Spleen (tissue), 13 donors: ENCODE data around the gene AQP12B. TPM values are rescaled to one million over a fixed set of nuclear protein-coding genes. Genes with fewer than 3 reads are reported as not detected.
"Not testable (repeated sequence)": the region's sequence is repeated elsewhere in the genome, so short reads cannot be mapped to it uniquely, and the experiment has no call there.

Experiments
- DNase-seq: peaks from one replicate; pipeline ENCODE4 v3.0.0-alpha.2; 2020
- H3K27ac ChIP-seq, 8 donors: fragments of 200-600 bp; sonication (generic) in 7 of 8; 1 replicate in 4 of 8; 2 replicates in 4 of 8; pipeline versions ENCODE4 v1.5.0 to v1.8.0; 2016 to 2021; ENCODE audit warnings: inconsistent platforms in 4 of 8, mild to moderate bottlenecking in 4 of 8, moderate library complexity in 1 of 8
- H3K27me3 ChIP-seq, 7 donors: fragments of 200-600 bp; sonication (generic) in 6 of 7; replicated peaks in 1 of 7; 1 replicate in 4 of 7; 2 replicates in 3 of 7; pipeline versions ENCODE4 v1.5.0 to v1.8.0; 2016 to 2021; ENCODE audit warnings: inconsistent platforms in 3 of 7, mild to moderate bottlenecking in 1 of 7
- H3K36me3 ChIP-seq, 6 donors: fragments of 200-600 bp; sonication (generic) in 5 of 6; 1 replicate in 4 of 6; 2 replicates in 2 of 6; pipeline versions ENCODE4 v1.5.0 to v1.8.0; 2016 to 2021; ENCODE audit warnings: inconsistent platforms in 2 of 6
- H3K4me1 ChIP-seq, 6 donors: fragments of 200-600 bp; sonication (generic) in 5 of 6; 1 replicate in 3 of 6; 2 replicates in 3 of 6; pipeline versions ENCODE4 v1.5.0 to v1.8.0; 2016 to 2021; ENCODE audit warnings: inconsistent platforms in 3 of 6
- H3K4me3 ChIP-seq, 8 donors: fragments of 200-600 bp; sonication (generic) in 7 of 8; 1 replicate in 4 of 8; 2 replicates in 4 of 8; pipeline versions ENCODE4 v1.5.0 to v1.8.0; 2016 to 2021; ENCODE audit warnings: inconsistent platforms in 4 of 8, mild to moderate bottlenecking in 4 of 8, moderate library complexity in 2 of 8
- H3K9me3 ChIP-seq, 8 donors: fragments of 200-600 bp; sonication (generic) in 7 of 8; 1 replicate in 4 of 8; 2 replicates in 4 of 8; pipeline versions ENCODE4 v1.5.0 to v1.8.0; 2016 to 2021; ENCODE audit warnings: inconsistent platforms in 4 of 8
- CTCF ChIP-seq, 11 experiments: fragments of 200-600 bp in 7 of 11; fragments of 450-650 bp in 4 of 11; sonication (generic) in 4 of 11; IDR thresholded peaks in 8 of 11; conservative IDR thresholded peaks in 3 of 11; 1 replicate in 7 of 11; 2 replicates in 4 of 11; pipeline versions ENCODE4 v1.4.0 to v1.8.0; 2016 to 2021; ENCODE audit warnings: antibody characterized with exemption in 11 of 11, inconsistent platforms in 4 of 11, mild to moderate bottlenecking in 1 of 11
- POLR2A ChIP-seq, 3 donors: fragments of 450-650 bp; IDR thresholded peaks; one replicate each; pipeline ENCODE4 v1.5.1; 2017; ENCODE audit warnings: antibody characterized with exemption in 3 of 3, mild to moderate bottlenecking in 1 of 3
- POLR2AphosphoS5 ChIP-seq, 3 donors: sonication (generic); formaldehyde crosslinking; IDR thresholded peaks; one replicate each; pipeline ENCODE4 v1.5.1; 2017; ENCODE audit warnings: antibody characterized with exemption in 3 of 3
- WGBS, 5 donors: extraction: QIAGEN DNeasy Blood & Tissue Kit in 3 of 5; methylation state at CpG; one replicate each; pipeline versions ENCODE4 v1.1.5 to v1.1.7; 2013 to 2018; 5-methylcytosine and 5-hydroxymethylcytosine counted together
- intact Hi-C: fragments of 100-400 bp; cut with DNase I; formaldehyde crosslinking; loops from one replicate; pipeline ENCODE4 v1.15.0; 2023; ENCODE audit warnings: low total_unique reads
- long read RNA-seq, 2 donors: transcript quantifications; one replicate each; lab custom pipeline, GENCODE V29; 2026
- polyA plus RNA-seq, 3 donors: library from polyadenylated mRNA; stranded (reverse); fragments of 200-250 nt; gene quantifications; one replicate each; pipeline ENCODE4 v1.2.1, GENCODE V29; 2013
- total RNA-seq, 7 donors: library from RNA; depleted of rRNA in 3 of 7; stranded (reverse); fragments of >200 nt in 3 of 7; fragmentation: NEBNext Ultra II Directional in 4 of 7; extraction: Animal tissue kit (Norgen Biotek cat#: 25700) in 4 of 7; gene quantifications; one replicate each; pipeline versions ENCODE4 v1.1.0 to v1.2.1, GENCODE V29; 2016 to 2021
- donor health status: healthy with polysubstance abuse.
- donor health status: DM: no; HTN: no; CAD: no; lungs with moderate emphysema.
- donor health status: DM: no; HTN: no; CAD: no.
- donor health status: Bipolar disorder and iron deficiency.
- donor health status: healthy.
- donor health status: DM: no; HTN: no; CAD: no.
- donor health status: DM: yes; HTN: yes; CAD: no.

Gene AQP12B
- total RNA-seq (under 1 TPM in 1 of 7 donors, not detected in 6; 0.95 TPM), polyA plus RNA-seq (1 to 10 TPM in 1 of 3 donors, under 1 TPM in 1, not detected in 1; 0.03 to 1.8 TPM)
- long read RNA-seq, donor 1: 0 reads
- long read RNA-seq, donor 2, transcript AQP12B-201 (3 exons, 1,094 nt): major isoform, 5 of 5 reads
- long read RNA-seq, donor 2, partial matches to known transcripts: 0 of 5 reads
- long read RNA-seq, donor 2, other reads (novel, unspliced or antisense): 0 of 5 reads

- H3K4me3 ChIP-seq, H3K36me3 ChIP-seq, H3K4me1 ChIP-seq, intact Hi-C loops, H3K9me3 ChIP-seq, H3K27me3 ChIP-seq, H3K27ac ChIP-seq: not testable (repeated sequence)
- DNase-seq: peak; percentile 80
- WGBS, 5 donors: 81 to 92% (median 84%) methylated on average over 4 to 36 of the region's 37 CpGs
These were observed at the start of gene AQP12B for GRCh38 chr2:240682431-240683224. AQP12B (minus strand) TSS chr2:240682885; CDS start chr2:240682837, 48 bp downstream.

- intact Hi-C loops: no loop called here
- TF ChIP-seq POLR2AphosphoS5 (IDR thresholded peaks at IDR 0.05): no peak
- no peak for TF ChIP-seq POLR2A (IDR thresholded peaks at IDR 0.05)
- TF ChIP-seq CTCF (IDR thresholded peaks at IDR 0.05 in 8 of 11, conservative IDR thresholded peaks at IDR 0.05 in 3 of 11): no peak
- H3K36me3 ChIP-seq: no peaks in the 10 kb centered on the region
These were observed 49.5 kb upstream of the AQP12B start for GRCh38 chr2:240732184-240732583.

GRCh38 chr2:240731178-240731545, 48.5 kb upstream of the AQP12B start:
- TF ChIP-seq POLR2AphosphoS5 (IDR thresholded peaks at IDR 0.05): no peak
- TF ChIP-seq CTCF (IDR thresholded peaks at IDR 0.05 in 8 of 11, conservative IDR thresholded peaks at IDR 0.05 in 3 of 11): no peak
- TF ChIP-seq POLR2A (IDR thresholded peaks at IDR 0.05): no peak
- H3K36me3 ChIP-seq: no peaks in the 10 kb centered on the region
- no peak for DNase-seq
- no peak overlapping the region for H3K27ac ChIP-seq
- H3K9me3 ChIP-seq: no peaks in the 10 kb centered on the region
- no peaks in the 10 kb centered on the region for H3K4me1 ChIP-seq
- no peak overlapping the region for H3K4me3 ChIP-seq
- H3K27me3 ChIP-seq: peaks cover 0 to 40% (median 0%) of the 10 kb centered on the region in 7 donors
- WGBS, 5 donors: 46 to 62% (median 58%) methylated on average over 3 to 9 of the region's 9 CpGs
- intact Hi-C loops: no loop called here

More at GRCh38 chr2:240732184-240732583, 49.5 kb upstream of the AQP12B start:
- Histone ChIP-seq H3K4me1 (no peaks in the 10 kb centered on the region), H3K27ac (no peak overlapping the region), H3K27me3 (peaks cover 0 to 50% (median 0%) of the 10 kb centered on the region in 7 donors), H3K9me3 (no peaks in the 10 kb centered on the region), H3K4me3 (no peak overlapping the region)
- DNase-seq: no peak
- WGBS, 5 donors: 80 to 86% (median 84%) methylated on average over 5 of the region's 5 CpGs

GRCh38 chr2:240730501-240731177, 48.0 kb upstream of the AQP12B start:
- DNase-seq: no peak
- 81 to 94% (median 84%) methylated on average over 4 to 10 of the region's 10 CpGs for WGBS, 5 donors
- no peak for TF ChIP-seq POLR2A (IDR thresholded peaks at IDR 0.05)
- TF ChIP-seq POLR2AphosphoS5 (IDR thresholded peaks at IDR 0.05): no peak
- TF ChIP-seq CTCF (IDR thresholded peaks at IDR 0.05 in 8 of 11, conservative IDR thresholded peaks at IDR 0.05 in 3 of 11): no peak
- Histone ChIP-seq H3K27ac (no peak overlapping the region), H3K36me3 (no peaks in the 10 kb centered on the region), H3K4me1 (no peaks in the 10 kb centered on the region), H3K27me3 (peaks cover 0 to 35% (median 0%) of the 10 kb centered on the region in 7 donors), H3K4me3 (no peak overlapping the region), H3K9me3 (no peaks in the 10 kb centered on the region)
- intact Hi-C loops: no loop called here
